Jurkat, Clone E6-1 (cell line): ENCODE data around the gene FARP1.
"Not testable (repeated sequence)": the region's sequence is repeated elsewhere in the genome, so short reads cannot be mapped to it uniquely, and the experiment has no call there.

ENCODE experiments used
- DNase-seq: peaks from one replicate; pipeline ENCODE4 v3.0.0-alpha.2; 2011; ENCODE audit warnings: low read depth, low spot score
- H3K4me3 ChIP-seq: 2 replicates; pipeline ENCODE4 v1.5.1; 2011; ENCODE audit warnings: mild to moderate bottlenecking, low read length, control low read depth, moderate library complexity

The FARP1 gene

GRCh38 chr13:98393873-98394272 is 251.0 kb downstream of the FARP1 start:
- H3K4me3 ChIP-seq: no peak overlapping the region
- no peak for DNase-seq

DNA sequence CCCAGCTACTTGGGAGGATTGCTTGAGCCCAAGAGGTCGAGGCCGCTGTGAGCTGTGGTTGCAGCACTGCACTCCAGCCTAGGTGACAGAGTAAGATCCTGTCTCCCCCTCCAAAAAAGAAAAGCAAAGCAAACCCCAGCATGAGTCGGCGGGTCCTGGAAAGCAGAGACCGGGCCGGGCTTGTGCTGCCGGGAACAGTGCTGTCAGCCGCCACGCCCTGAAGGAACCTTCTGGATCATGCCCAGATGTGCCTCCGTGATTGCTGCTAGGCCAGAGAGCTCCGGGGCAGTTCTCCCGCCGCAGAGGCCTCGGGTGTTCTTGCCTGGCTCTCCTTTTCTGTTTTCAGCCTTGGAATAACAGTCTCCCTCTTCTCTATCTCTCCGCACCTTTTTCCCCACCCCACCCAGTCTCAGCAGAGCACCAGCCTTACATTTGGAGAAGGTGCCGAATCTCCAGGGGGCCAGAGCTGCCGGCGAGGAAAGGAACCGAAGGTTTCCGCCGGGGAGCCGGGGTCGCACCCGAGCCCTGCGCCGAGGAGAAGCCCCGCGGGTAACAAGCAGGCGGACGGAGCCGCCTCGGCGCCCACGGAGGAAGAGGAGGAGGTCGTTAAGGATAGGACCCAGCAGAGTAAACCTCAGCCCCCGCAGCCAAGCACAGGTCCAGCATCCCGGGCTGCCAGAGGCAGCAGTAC is 252.1 kb downstream of the FARP1 start:
- H3K4me3 ChIP-seq: no peak overlapping the region
- no peak for DNase-seq

DNA sequence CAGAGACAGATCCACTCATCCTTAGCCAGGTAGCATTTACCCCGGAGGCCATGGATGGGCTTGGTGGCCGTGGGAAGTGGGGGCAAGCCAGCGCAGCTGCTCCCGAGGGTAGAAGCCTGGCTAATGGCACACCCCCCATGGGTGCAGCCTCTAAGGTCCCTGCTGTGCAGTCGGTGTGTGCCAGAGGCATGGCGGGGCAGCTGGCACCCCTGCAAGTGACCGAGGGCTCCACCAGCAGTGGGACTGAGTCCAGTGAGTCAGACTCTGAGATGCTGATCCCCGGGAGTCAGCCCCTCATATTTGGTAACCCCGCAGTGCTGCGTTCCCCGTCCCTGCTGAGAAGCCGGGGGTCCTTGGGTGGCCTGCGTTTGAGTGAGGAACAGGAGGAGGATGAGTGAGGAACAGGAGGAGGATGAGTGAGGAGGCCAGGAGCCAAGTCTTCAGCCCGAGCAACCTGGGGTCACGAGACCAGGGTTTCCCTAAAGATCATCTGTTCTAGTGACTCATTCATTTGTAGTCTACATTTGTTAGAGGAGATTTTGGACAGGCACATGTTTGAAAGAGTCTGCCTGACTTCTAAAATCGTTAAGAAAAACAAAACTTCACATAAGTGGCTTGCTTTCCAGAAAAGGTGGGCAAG is 253.3 kb downstream of the FARP1 start:
- DNase-seq: no peak
- H3K4me3 ChIP-seq: no peak overlapping the region

GRCh38 chr13:98397221-98397620 is 254.3 kb downstream of the FARP1 start:
- no peak for DNase-seq
- no peak overlapping the region for H3K4me3 ChIP-seq

- no peak for DNase-seq
- no peak overlapping the region for H3K4me3 ChIP-seq
Measured at GRCh38 chr13:98397861-98398260, 255.0 kb downstream of the FARP1 start.

DNA sequence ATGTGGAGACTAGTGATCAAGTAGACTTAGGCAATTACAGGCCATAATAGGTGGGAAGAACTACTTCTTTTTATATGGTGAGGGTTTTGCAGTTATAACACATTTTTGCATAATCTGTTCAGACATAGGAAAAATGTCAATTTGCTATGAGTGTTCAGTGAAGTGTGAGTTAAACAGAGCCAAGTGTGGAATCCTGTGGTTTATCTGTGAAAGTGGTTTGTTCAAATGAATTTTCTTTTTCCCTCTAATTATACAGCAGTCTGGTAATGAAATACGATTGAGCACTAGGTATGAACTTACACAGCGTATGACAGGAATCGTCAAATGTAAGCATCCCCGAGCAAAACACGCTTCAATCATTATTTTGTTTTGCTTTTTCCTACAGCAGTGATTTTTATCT is 255.7 kb downstream of the FARP1 start:
- H3K4me3 ChIP-seq: no peak overlapping the region
- no peak for DNase-seq

GRCh38 chr13:98399756-98400155 is 256.9 kb downstream of the FARP1 start:
- H3K4me3 ChIP-seq: no peak overlapping the region
- no peak for DNase-seq

- no peak overlapping the region for H3K4me3 ChIP-seq
- no peak for DNase-seq
Measured at GRCh38 chr13:98401934-98402333, 259.0 kb downstream of the FARP1 start.

- DNase-seq: no peak
- H3K4me3 ChIP-seq: no peak overlapping the region
Measured at GRCh38 chr13:98403076-98403475, 260.2 kb downstream of the FARP1 start.

DNA sequence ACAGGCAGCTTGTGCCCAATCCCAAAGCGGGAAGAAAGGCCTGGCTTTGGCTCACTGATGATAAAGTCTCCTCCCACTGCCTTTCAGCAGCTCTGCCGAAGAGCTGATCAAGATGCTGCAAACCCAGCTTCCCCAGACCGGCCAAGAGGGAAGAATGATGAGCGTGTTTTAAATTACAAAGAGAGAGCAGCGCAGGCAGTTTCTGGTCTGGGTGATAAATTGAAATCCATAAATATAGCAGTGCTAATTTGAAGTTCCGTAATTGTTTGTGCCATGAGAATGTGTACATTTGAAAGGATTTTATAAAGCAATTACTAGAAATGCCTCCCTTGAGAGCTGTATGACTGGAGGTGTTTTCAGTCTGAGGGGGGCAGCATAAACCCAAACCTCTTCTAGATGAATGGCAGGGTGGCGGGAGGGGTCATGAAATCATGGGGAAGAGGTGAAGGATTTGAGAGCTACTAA is 262.2 kb downstream of the FARP1 start:
- DNase-seq: no peak

GRCh38 chr13:98405690-98406344 is 262.9 kb downstream of the FARP1 start:
- no peak for DNase-seq
- H3K4me3 ChIP-seq: no peak overlapping the region

More for the DNA sequence above, 262.2 kb downstream of the FARP1 start:
- no peak overlapping the region for H3K4me3 ChIP-seq

GRCh38 chr13:98406427-98406826 is 263.5 kb downstream of the FARP1 start:
- DNase-seq: no peak

GRCh38 chr13:98406971-98407370 is 264.1 kb downstream of the FARP1 start:
- DNase-seq: no peak

More at GRCh38 chr13:98406427-98406826, 263.5 kb downstream of the FARP1 start:
- H3K4me3 ChIP-seq: no peak overlapping the region

DNA sequence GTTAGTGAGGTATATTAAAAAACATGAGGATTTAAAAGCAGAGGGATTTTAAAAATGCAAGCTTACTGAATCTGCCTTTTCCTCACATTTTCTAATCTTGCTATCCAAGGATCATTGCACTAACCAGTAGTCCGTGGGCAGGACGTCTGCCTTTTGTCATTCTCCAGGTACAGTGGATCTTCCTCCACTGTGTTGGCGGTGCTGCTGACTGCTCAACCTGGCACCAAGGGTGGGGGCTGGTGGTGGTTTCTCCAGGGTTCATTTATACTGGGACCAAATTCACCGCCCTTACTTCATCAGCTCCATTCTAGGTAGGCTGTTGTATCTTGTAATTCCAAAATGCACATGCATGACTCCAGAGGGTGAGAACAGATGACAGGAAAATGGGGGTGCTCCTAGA is 264.7 kb downstream of the FARP1 start:
- H3K4me3 ChIP-seq: no peak overlapping the region
- no peak for DNase-seq

More at GRCh38 chr13:98406971-98407370, 264.1 kb downstream of the FARP1 start:
- H3K4me3 ChIP-seq: no peak overlapping the region

GRCh38 chr13:98409281-98409680 is 266.4 kb downstream of the FARP1 start:
- DNase-seq: no peak

DNA sequence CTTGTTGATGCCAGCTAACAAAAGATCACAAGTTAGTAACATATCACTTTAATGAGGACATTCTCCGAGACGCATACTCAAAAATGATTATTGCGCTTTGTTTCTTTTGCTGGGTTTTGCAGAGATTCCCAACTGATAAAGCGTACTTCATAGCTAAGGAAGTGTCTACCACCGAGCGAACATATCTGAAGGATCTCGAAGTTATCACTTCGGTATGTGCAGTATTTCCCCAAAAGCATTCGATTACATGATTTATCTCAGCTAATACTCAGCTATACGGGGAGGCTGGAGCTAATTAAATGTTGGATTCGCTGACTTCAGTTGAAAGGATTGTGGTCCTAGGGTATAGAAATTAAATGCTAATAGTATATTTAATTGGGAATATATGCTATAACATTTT is 267.7 kb downstream of the FARP1 start:
- H3K4me3 ChIP-seq: no peak overlapping the region
- DNase-seq: no peak

More at GRCh38 chr13:98409281-98409680, 266.4 kb downstream of the FARP1 start:
- no peak overlapping the region for H3K4me3 ChIP-seq

- no peak overlapping the region for H3K4me3 ChIP-seq
- no peak for DNase-seq
Measured at GRCh38 chr13:98411013-98411412, 268.1 kb downstream of the FARP1 start.

DNA sequence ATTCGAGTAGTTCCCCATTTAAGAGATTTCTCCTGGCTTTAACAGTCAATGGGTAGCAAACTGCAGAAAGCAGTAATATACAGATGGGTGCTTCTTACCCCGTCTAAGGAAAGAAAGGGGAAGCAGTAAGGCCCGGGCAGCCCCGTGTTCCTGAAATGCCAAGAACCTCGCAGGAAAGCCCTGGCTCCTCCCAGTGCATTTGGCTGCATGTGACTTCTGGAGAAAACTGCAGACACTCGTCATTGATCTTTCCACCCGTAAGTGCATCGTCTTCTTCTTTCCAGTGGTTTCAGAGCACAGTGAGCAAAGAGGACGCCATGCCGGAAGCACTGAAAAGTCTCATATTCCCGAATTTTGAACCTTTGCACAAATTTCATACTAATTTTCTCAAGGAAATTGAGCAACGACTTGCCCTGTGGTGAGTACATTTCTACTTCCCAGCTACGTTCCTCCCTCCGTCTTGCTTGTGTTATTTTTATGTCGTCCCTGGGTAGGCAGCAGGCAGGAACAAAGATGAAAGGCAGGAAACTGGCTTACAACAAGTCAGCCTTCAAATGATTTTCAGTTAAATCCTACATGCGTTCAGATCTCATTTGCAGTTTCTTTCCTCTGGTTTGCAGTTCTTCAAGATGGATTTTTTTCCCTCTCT is 268.8 kb downstream of the FARP1 start:
- H3K4me3 ChIP-seq: peak overlapping the region; percentile 17
- DNase-seq: peak; percentile 75

- DNase-seq, H3K4me3 ChIP-seq: not testable (repeated sequence)
Measured at GRCh38 chr13:98413278-98413677, 270.4 kb downstream of the FARP1 start.

- no peak overlapping the region for H3K4me3 ChIP-seq
- peak; percentile 37 for DNase-seq
Measured at GRCh38 chr13:98413796-98414195, 270.9 kb downstream of the FARP1 start.
